IPS-15b (cell line): ENCODE results near the gene SAFB2.
A peak's percentile ranks its signal among the peaks of the same experiment; 100 is the strongest.

ENCODE experiments used
- H3K27me3 ChIP-seq: one replicate; pipeline ENCODE4 v1.6.1; 2013; ENCODE audit warnings: low read length; ENCODE audit not compliant: control insufficient read depth, insufficient read depth
- H3K36me3 ChIP-seq: one replicate; pipeline ENCODE4 v1.6.1; 2013; ENCODE audit warnings: low read length; ENCODE audit not compliant: control insufficient read depth, insufficient read depth
- H3K4me1 ChIP-seq: one replicate; pipeline ENCODE4 v1.6.1; 2013; ENCODE audit warnings: mild to moderate bottlenecking, low read length; ENCODE audit not compliant: control insufficient read depth, insufficient read depth
- H3K4me3 ChIP-seq: one replicate; pipeline ENCODE4 v1.5.1; 2013; ENCODE audit warnings: low read depth, low read length
- H3K9ac ChIP-seq: one replicate; pipeline ENCODE4 v1.6.1; 2013; ENCODE audit warnings: low read depth, mild to moderate bottlenecking, low read length
- H3K9me3 ChIP-seq: one replicate; pipeline ENCODE4 v1.6.1; 2013; ENCODE audit warnings: mild to moderate bottlenecking, low read length; ENCODE audit not compliant: control insufficient read depth, insufficient read depth

Gene SAFB2

GRCh38 chr19:5631567-5632240 is 9.1 kb upstream of the SAFB2 start:
- Histone ChIP-seq H3K4me1 (no peaks in the 10 kb centered on the region), H3K27me3 (no peaks in the 10 kb centered on the region), H3K36me3 (peaks cover 20% of the 10 kb centered on the region), H3K9me3 (no peaks in the 10 kb centered on the region), H3K9ac (no peak overlapping the region), H3K4me3 (no peak overlapping the region)

- Histone ChIP-seq H3K9me3 (no peaks in the 10 kb centered on the region), H3K4me3 (no peak overlapping the region), H3K9ac (no peak overlapping the region), H3K27me3 (no peaks in the 10 kb centered on the region), H3K4me1 (peaks cover 7% of the 10 kb centered on the region), H3K36me3 (peaks cover 32% of the 10 kb centered on the region)
These were observed 6.4 kb upstream of the SAFB2 start for GRCh38 chr19:5628919-5629481.

DNA sequence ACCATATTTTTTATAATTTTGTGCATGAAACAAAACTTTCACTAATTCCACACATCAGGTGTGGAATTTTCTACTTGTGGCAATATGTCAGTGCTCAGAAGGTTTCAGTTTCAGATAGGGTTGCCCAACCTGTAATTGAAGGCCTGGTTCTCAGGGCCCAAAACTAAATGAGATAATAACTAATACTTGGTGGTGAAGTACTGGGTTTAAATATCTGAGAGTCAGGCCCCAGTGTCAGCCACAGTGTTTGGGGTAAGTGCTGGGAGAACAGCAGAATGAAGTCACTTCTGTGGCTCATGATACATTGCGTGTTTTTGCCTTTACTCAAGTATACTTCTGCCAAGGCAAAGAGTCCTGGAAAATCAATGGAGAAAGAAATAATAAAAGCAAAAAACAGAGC is 5.9 kb upstream of the SAFB2 start:
- H3K36me3 ChIP-seq: peaks cover 32% of the 10 kb centered on the region
- peaks cover 7% of the 10 kb centered on the region for H3K4me1 ChIP-seq
- no peak overlapping the region for H3K4me3 ChIP-seq
- H3K27me3 ChIP-seq: no peaks in the 10 kb centered on the region
- no peak overlapping the region for H3K9ac ChIP-seq
- H3K9me3 ChIP-seq: no peaks in the 10 kb centered on the region

DNA sequence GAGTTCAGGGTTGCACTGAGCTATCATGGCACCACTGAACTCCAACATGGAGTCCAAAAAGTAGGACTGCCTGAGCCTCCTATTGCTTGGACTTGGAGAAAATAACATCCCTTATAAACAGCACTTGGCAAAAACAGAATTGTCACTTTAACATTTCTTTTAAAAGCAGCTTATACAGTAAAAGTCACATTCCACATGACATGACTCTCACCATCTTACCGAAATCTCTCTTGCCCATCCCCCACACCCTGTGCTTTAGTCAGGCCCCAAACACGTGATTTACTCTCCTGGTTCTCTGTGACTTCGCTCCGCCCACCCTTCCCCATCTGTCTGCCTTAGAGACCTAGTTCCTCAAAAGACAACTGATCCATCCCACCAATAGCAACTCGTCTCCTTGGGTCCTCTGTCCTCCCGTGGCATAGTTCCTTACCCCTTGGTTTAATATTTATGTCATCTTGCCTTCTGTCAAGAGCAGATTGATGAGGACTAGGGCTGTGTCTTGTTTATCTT is 4.9 kb upstream of the SAFB2 start:
- Histone ChIP-seq H3K9ac (no peak overlapping the region), H3K27me3 (no peaks in the 10 kb centered on the region), H3K4me1 (peaks cover 7% of the 10 kb centered on the region), H3K4me3 (no peak overlapping the region), H3K36me3 (peaks cover 37% of the 10 kb centered on the region), H3K9me3 (no peaks in the 10 kb centered on the region)

DNA sequence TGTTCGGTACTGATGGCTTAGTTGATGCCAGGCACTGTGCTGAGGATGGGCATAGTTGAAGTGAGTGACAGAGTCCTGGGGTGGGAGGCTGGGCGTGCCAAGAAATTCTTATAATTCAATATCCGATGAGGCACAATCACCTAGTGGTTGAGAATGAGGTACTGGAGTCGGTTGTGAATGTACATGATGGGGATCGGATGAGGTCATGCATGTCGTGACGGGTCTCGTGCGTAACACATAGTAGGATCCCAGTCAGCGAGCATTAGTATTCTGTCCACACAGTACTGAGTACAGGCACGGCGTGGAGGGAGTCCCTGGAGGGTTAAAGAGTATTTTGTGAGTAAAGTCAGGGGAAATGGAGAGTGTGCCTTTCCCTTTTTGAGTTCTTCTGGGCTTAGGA is 3.1 kb upstream of the SAFB2 start:
- Histone ChIP-seq H3K36me3 (peaks cover 37% of the 10 kb centered on the region), H3K9me3 (no peaks in the 10 kb centered on the region), H3K4me1 (peaks cover 7% of the 10 kb centered on the region), H3K9ac (no peak overlapping the region), H3K4me3 (no peak overlapping the region), H3K27me3 (no peaks in the 10 kb centered on the region)

DNA sequence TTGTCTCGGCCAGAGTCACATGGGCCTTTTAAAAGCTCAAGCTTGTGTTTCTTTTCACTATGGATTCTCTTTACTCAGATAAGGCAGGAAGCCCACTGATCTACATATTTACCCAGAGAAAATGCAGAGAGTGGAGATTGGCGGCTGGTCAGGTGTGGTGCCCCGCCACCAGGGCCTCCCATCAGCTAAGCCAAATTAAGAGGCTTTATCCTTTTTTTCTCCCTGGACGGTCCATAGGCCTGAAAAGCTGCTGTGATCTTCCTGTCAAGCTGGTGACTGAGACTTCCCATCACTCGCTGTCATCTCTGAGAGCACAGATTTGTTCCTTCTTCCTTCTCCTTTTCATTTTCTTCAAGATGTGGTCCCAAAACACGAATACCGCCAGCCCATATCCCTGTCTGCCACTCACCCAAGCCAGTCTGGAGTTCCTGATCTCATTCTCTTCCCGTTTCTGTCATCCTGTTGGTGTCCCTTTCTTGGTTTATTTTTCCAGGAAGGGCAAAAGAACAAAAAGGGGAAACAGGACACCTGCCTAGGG is 2.2 kb upstream of the SAFB2 start:
- H3K9ac ChIP-seq: no peak overlapping the region
- H3K36me3 ChIP-seq: peaks cover 41% of the 10 kb centered on the region
- H3K27me3 ChIP-seq: no peaks in the 10 kb centered on the region
- peak overlapping the region; percentile 93 for H3K4me3 ChIP-seq
- H3K4me1 ChIP-seq: peaks cover 7% of the 10 kb centered on the region
- no peaks in the 10 kb centered on the region for H3K9me3 ChIP-seq

- peaks cover 7% of the 10 kb centered on the region for H3K4me1 ChIP-seq
- H3K27me3 ChIP-seq: no peaks in the 10 kb centered on the region
- H3K4me3 ChIP-seq: peak overlapping the region; percentile 93
- peaks cover 41% of the 10 kb centered on the region for H3K36me3 ChIP-seq
- no peaks in the 10 kb centered on the region for H3K9me3 ChIP-seq
- H3K9ac ChIP-seq: peak overlapping the region; percentile 96
These were observed 1.6 kb upstream of the SAFB2 start for GRCh38 chr19:5624018-5624663.

DNA sequence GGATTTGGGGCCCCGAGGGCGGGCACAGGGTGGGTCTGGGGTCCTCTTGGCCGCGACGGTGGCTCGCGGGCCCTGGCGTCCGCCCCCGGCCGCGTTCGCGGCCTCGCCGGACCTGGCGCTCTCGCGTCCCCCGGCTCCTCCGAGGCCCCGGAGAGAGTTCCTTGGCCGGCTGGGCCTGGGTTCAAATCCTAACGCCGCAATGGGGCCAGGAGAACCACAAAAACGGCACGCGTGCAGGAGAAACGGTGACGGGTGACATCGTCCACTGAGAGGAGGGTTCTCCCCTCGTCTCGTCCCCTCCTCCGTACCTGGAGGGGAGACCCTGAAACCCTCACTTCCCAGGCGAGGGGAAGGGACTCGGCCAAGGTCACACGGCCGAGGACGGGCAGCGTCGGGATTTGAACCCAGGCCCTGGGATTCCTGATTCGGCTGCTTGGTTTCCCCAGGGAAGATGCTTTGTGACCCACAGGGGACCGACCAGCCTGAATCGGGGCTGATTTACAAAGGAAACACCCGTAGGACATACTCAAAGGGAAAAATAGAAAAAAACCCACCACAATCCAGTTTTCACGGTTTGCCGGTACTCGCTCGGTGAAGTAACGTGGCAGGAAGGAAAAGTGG is 931 bp upstream of the SAFB2 start:
- H3K4me1 ChIP-seq: peaks cover 7% of the 10 kb centered on the region
- H3K9me3 ChIP-seq: no peaks in the 10 kb centered on the region
- peak overlapping the region; percentile 93 for H3K4me3 ChIP-seq
- H3K9ac ChIP-seq: peak overlapping the region; percentile 96
- no peaks in the 10 kb centered on the region for H3K27me3 ChIP-seq
- peaks cover 40% of the 10 kb centered on the region for H3K36me3 ChIP-seq

DNA sequence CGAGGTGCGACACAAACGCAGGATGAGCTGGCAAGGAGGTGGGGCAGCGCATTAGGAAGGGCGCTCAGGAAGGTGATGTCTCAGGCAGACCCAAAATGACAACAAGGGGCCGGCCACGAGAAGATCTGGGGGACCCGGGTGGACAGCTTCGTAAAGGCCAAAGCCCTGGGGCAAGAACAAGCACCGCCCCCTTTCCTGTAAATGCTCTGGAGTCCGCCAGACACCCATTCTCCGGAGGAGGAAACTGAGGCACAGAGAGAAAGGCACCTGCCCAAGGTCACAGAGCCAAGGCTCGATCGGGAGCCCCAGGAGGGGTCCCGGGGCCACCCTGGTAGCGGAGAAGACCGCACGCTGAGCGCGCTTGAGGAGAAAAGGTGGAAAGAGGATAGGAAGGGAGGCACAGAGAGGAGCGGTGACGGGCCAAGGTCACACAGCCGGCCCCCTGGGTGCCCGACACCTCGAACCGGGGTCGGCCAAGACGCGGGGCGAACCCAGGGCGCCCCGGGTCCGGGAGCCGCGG is 571 bp downstream of the SAFB2 start:
- H3K36me3 ChIP-seq: peaks cover 31% of the 10 kb centered on the region
- H3K9me3 ChIP-seq: no peaks in the 10 kb centered on the region
- H3K9ac ChIP-seq: peak overlapping the region; percentile 96
- peaks cover 7% of the 10 kb centered on the region for H3K4me1 ChIP-seq
- H3K27me3 ChIP-seq: no peaks in the 10 kb centered on the region
- peak overlapping the region; percentile 93 for H3K4me3 ChIP-seq

- peak overlapping the region; percentile 93 for H3K4me3 ChIP-seq
- no peaks in the 10 kb centered on the region for H3K27me3 ChIP-seq
- peaks cover 26% of the 10 kb centered on the region for H3K36me3 ChIP-seq
- no peaks in the 10 kb centered on the region for H3K9me3 ChIP-seq
- peak overlapping the region; percentile 96 for H3K9ac ChIP-seq
- H3K4me1 ChIP-seq: peaks cover 7% of the 10 kb centered on the region
These were observed 1.1 kb downstream of the SAFB2 start for GRCh38 chr19:5621311-5621944.

GRCh38 chr19:5619946-5620345 is 2.6 kb downstream of the SAFB2 start:
- peaks cover 3% of the 10 kb centered on the region for H3K4me1 ChIP-seq
- no peak overlapping the region for H3K4me3 ChIP-seq
- H3K9me3 ChIP-seq: no peaks in the 10 kb centered on the region
- peaks cover 32% of the 10 kb centered on the region for H3K36me3 ChIP-seq
- no peak overlapping the region for H3K9ac ChIP-seq
- no peaks in the 10 kb centered on the region for H3K27me3 ChIP-seq
